Liver (tissue), 9 donors: ENCODE data around the gene CCBE1. TPM values are rescaled to one million over a fixed set of nuclear protein-coding genes. Genes with fewer than 3 reads are reported as not detected.

ENCODE experiments used
- DNase-seq: peaks from one replicate; pipeline ENCODE4 v3.0.0-alpha.2; 2017; ENCODE audit warnings: low spot score
- H3K27ac ChIP-seq, 2 donors: one replicate each; pipeline ENCODE4 v1.7.0; 2013; ENCODE audit warnings: inconsistent platforms in 2 of 2, low read length in 2 of 2, control low read depth in 1 of 2, low read depth in 1 of 2, mild to moderate bottlenecking in 1 of 2
- H3K27me3 ChIP-seq, 4 donors: one replicate each; pipeline versions ENCODE4 v1.6.1 to v1.7.0; 2013; ENCODE audit warnings: low read length in 3 of 4, inconsistent platforms in 1 of 4, mild to moderate bottlenecking in 1 of 4, moderate library complexity in 1 of 4; ENCODE audit not compliant: control insufficient read depth in 4 of 4, insufficient read depth in 4 of 4
- H3K36me3 ChIP-seq, 4 donors: one replicate each; pipeline versions ENCODE4 v1.6.1 to v1.7.0; 2013; ENCODE audit warnings: low read length in 3 of 4, mild to moderate bottlenecking in 3 of 4, low read depth in 1 of 4, moderate library complexity in 1 of 4; ENCODE audit not compliant: control insufficient read depth in 4 of 4, insufficient read depth in 3 of 4
- H3K4me1 ChIP-seq, 4 donors: one replicate each; pipeline versions ENCODE4 v1.6.1 to v1.7.0; 2013; ENCODE audit warnings: low read length in 3 of 4, mild to moderate bottlenecking in 3 of 4, moderate library complexity in 1 of 4; ENCODE audit not compliant: control insufficient read depth in 4 of 4, insufficient read depth in 4 of 4
- H3K4me3 ChIP-seq, 3 donors: one replicate each; pipeline versions ENCODE4 v1.6.1 to v1.7.0; 2013; ENCODE audit warnings: low read length in 3 of 3, control low read depth in 1 of 3, low read depth in 1 of 3, mild to moderate bottlenecking in 1 of 3
- H3K9ac ChIP-seq, 2 donors: one replicate each; pipeline ENCODE4 v1.7.0; 2013; ENCODE audit warnings: low read length in 2 of 2, mild to moderate bottlenecking in 2 of 2, moderate library complexity in 2 of 2, control low read depth in 1 of 2, low read depth in 1 of 2
- H3K9me3 ChIP-seq, 4 donors: one replicate each; pipeline versions ENCODE4 v1.6.1 to v1.7.0; 2013; ENCODE audit warnings: low read length in 3 of 4; ENCODE audit not compliant: control insufficient read depth in 4 of 4
- EGR1 ChIP-seq, 2 donors: IDR thresholded peaks; 2 replicates each; pipeline ENCODE4 v1.6.1; 2016 to 2018; ENCODE audit warnings: antibody characterized with exemption in 2 of 2, low read depth in 2 of 2
- FOXA1 ChIP-seq: IDR thresholded peaks from 2 replicates; pipeline ENCODE4 v1.6.1; 2016; ENCODE audit warnings: antibody characterized with exemption
- FOXA2 ChIP-seq: IDR thresholded peaks from 2 replicates; pipeline ENCODE4 v1.6.1; 2016; ENCODE audit warnings: antibody characterized with exemption
- GABPA ChIP-seq, 2 donors: IDR thresholded peaks in 1 of 2; conservative IDR thresholded peaks in 1 of 2; 2 replicates each; pipeline ENCODE4 v1.6.1; 2016; ENCODE audit warnings: antibody characterized with exemption in 2 of 2, mild to moderate bottlenecking in 1 of 2, moderate library complexity in 1 of 2
- HNF4A ChIP-seq, 2 donors: conservative IDR thresholded peaks; 2 replicates each; pipeline ENCODE4 v1.6.1; 2016; ENCODE audit warnings: antibody characterized with exemption in 2 of 2, mild to moderate bottlenecking in 2 of 2
- HNF4G ChIP-seq: IDR thresholded peaks from 2 replicates; pipeline ENCODE4 v1.6.1; 2016; ENCODE audit warnings: antibody characterized with exemption
- JUND ChIP-seq, 2 donors: IDR thresholded peaks; 2 replicates each; pipeline ENCODE4 v1.6.1; 2016; ENCODE audit warnings: antibody characterized with exemption in 2 of 2
- NR2F2 ChIP-seq: IDR thresholded peaks from 2 replicates; pipeline ENCODE4 v1.6.1; 2016; ENCODE audit warnings: antibody characterized with exemption
- RAD21 ChIP-seq, 2 donors: IDR thresholded peaks; 2 replicates each; pipeline ENCODE4 v1.6.1; 2016; ENCODE audit warnings: antibody characterized with exemption in 2 of 2, mild to moderate bottlenecking in 2 of 2
- RXRA ChIP-seq, 2 donors: IDR thresholded peaks; 2 replicates each; pipeline ENCODE4 v1.6.1; 2017 to 2018; ENCODE audit warnings: antibody characterized with exemption in 2 of 2, mild to moderate bottlenecking in 1 of 2
- SP1 ChIP-seq: IDR thresholded peaks from 2 replicates; pipeline ENCODE4 v1.6.1; 2018; ENCODE audit warnings: antibody characterized with exemption, mild to moderate bottlenecking
- TAF1 ChIP-seq: conservative IDR thresholded peaks from 2 replicates; pipeline ENCODE4 v1.6.1; 2016; ENCODE audit warnings: antibody characterized with exemption, mild to moderate bottlenecking
- YY1 ChIP-seq: IDR thresholded peaks from 2 replicates; pipeline ENCODE4 v1.6.1; 2016; ENCODE audit warnings: antibody characterized with exemption, mild to moderate bottlenecking
- WGBS: extraction: QIAGEN DNeasy Blood & Tissue Kit; methylation state at CpG from one replicate; pipeline ENCODE4 v1.1.7; 2013; 5-methylcytosine and 5-hydroxymethylcytosine counted together
- polyA plus RNA-seq, 2 donors: library from polyadenylated mRNA; stranded (reverse) in 1 of 2; unstranded in 1 of 2; fragments of 200-250 nt in 1 of 2; fragments of >200 nt in 1 of 2; fragmentation: Nextera tagmentation in 1 of 2; extraction: Ambion mirVana in 1 of 2; gene quantifications; one replicate each; pipeline versions ENCODE4 v1.2.1 to v1.2.3, GENCODE V29; 2013 to 2015
- total RNA-seq, 2 donors: library from RNA; depleted of rRNA; stranded (reverse); fragments of >200 nt; gene quantifications; one replicate each; pipeline ENCODE4 v1.2.3, GENCODE V29; 2014
- TF ChIP-seq, protein P1 (sequence below): IDR thresholded peaks from 2 replicates; pipeline ENCODE4 v1.6.1; 2016; ENCODE audit warnings: antibody characterized with exemption
- TF ChIP-seq, protein P2 (sequence below): IDR thresholded peaks from 2 replicates; pipeline ENCODE4 v1.6.1; 2016; ENCODE audit warnings: antibody characterized with exemption, mild to moderate bottlenecking
- TF ChIP-seq, protein P3 (sequence below): fragments of 150-350 bp; IDR thresholded peaks from 2 replicates; pipeline ENCODE4 v1.5.1; 2017; ENCODE audit warnings: improper control_type of control experiment, low read depth, low read length; ENCODE audit not compliant: missing input control
- TF ChIP-seq, protein P4 (sequence below): IDR thresholded peaks from 2 replicates; pipeline ENCODE4 v1.6.1; 2016; ENCODE audit warnings: antibody characterized with exemption
- TF ChIP-seq, protein P5 (sequence below): IDR thresholded peaks from 2 replicates; pipeline ENCODE4 v1.6.1; 2016; ENCODE audit warnings: antibody characterized with exemption
- donor health status: healthy.
- donor health status: healthy.
- donor health status: healthy.
- donor health status: healthy.
- donor health status: healthy.

CCBE1 gene
- total and polyA plus RNA-seq, 4 donors = 1.8 to 2.6 (median 2.2) TPM

DNA sequence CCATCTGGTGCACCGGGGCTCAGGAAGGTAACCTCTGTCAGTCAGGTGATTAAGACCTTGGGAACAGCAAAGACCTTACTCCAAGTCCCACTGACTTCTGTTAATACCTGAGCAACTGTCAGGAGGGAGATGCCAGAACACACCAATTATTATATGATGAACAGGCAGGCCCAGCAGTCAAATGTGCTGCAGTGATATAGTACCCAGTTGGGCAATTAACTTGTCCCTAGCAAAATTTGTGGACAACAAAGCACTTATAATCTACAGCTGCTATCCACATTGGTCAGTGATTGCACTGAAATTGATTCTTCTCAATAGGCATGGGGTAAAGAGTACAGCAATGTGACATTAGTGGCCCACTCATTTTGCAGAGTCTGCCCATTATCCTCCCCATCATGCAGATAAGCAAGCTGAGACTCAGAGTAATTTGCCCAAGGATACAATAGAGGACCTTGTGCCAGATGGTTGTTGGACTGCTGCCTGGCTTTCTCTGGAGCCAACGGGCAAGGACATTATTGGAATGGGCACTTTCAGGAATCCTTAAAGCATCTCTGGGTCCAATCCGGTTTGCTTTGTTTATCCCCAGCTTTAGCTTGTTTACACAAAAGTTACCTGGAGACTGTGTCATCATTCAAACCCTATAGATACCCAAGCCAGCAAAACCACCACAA, 147.6 kb downstream of the CCBE1 start:
- Histone ChIP-seq H3K27ac (no peak overlapping the region), H3K4me1 (peaks cover 0 to 2% (median 0%) of the 10 kb centered on the region in 4 donors), H3K9ac (no peak overlapping the region), H3K9me3 (no peaks in the 10 kb centered on the region), H3K4me3 (no peak overlapping the region), H3K27me3 (no peaks in the 10 kb centered on the region), H3K36me3 (no peaks in the 10 kb centered on the region)
- WGBS = 37% methylated on average over 3 of the region's 3 CpGs
- TF ChIP-seq GABPA (IDR thresholded peaks at IDR 0.05 in 1 of 2, conservative IDR thresholded peaks at IDR 0.05 in 1 of 2) = no peak
- no peak for TF ChIP-seq NR2F2
- TF ChIP-seq HNF4G = no peak
- TF ChIP-seq YY1 = no peak
- TF ChIP-seq RXRA (IDR thresholded peaks at IDR 0.05) = no peak
- TF ChIP-seq, protein P1, sequence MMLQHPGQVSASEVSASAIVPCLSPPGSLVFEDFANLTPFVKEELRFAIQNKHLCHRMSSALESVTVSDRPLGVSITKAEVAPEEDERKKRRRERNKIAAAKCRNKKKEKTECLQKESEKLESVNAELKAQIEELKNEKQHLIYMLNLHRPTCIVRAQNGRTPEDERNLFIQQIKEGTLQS = no peak
- no peak for TF ChIP-seq SP1
- no peak for DNase-seq

DNA sequence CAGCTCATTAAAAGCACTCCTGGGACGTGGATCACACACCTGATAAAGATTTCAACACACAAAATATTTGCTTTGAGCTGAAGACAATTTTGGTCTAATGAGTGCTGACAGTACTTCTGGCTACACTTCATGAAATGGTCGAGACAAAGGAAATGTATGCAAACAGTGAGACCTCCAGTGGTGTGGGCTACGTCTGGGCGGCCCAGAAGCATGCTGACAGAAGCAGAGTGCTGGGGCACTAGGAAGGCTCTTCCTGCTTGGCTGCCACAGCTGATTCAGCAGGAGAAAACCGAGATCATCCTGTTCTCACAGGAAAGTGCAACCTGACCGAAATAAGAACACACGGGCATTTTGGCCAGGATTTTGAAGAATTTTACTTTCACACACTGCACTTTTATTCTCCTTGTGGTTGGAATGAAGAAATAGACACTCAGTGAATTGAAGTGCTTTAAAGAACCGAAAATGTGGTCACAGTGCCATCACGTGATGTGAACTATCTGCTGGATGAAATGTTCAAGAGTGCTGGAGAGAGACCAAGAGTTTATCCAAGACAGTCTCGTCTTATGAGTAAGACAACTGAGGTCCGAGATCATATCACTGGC, 149.5 kb downstream of the CCBE1 start:
- Histone ChIP-seq H3K9ac (no peak overlapping the region), H3K36me3 (no peaks in the 10 kb centered on the region), H3K4me1 (peaks cover 0 to 2% (median 0%) of the 10 kb centered on the region in 4 donors), H3K9me3 (no peaks in the 10 kb centered on the region), H3K4me3 (no peak overlapping the region), H3K27me3 (no peaks in the 10 kb centered on the region), H3K27ac (no peak overlapping the region)
- WGBS = 32% methylated on average over 11 of the region's 11 CpGs
- TF ChIP-seq FOXA2 (no peak), FOXA1 (no peak), SP1 (no peak), HNF4A (conservative IDR thresholded peaks at IDR 0.05) (no peak), JUND (IDR thresholded peaks at IDR 0.05) (no peak), GABPA (IDR thresholded peaks at IDR 0.05 in 1 of 2, conservative IDR thresholded peaks at IDR 0.05 in 1 of 2) (no peak), NR2F2 (no peak), RAD21 (IDR thresholded peaks at IDR 0.05) (no peak), TAF1 (no peak), YY1 (no peak), HNF4G (no peak), EGR1 (IDR thresholded peaks at IDR 0.05; ENCODE audit: low read depth in 2 of 2) (no peak), RXRA (IDR thresholded peaks at IDR 0.05) (no peak)
- TF ChIP-seq, protein P1 = no peak
- TF ChIP-seq, protein P2, sequence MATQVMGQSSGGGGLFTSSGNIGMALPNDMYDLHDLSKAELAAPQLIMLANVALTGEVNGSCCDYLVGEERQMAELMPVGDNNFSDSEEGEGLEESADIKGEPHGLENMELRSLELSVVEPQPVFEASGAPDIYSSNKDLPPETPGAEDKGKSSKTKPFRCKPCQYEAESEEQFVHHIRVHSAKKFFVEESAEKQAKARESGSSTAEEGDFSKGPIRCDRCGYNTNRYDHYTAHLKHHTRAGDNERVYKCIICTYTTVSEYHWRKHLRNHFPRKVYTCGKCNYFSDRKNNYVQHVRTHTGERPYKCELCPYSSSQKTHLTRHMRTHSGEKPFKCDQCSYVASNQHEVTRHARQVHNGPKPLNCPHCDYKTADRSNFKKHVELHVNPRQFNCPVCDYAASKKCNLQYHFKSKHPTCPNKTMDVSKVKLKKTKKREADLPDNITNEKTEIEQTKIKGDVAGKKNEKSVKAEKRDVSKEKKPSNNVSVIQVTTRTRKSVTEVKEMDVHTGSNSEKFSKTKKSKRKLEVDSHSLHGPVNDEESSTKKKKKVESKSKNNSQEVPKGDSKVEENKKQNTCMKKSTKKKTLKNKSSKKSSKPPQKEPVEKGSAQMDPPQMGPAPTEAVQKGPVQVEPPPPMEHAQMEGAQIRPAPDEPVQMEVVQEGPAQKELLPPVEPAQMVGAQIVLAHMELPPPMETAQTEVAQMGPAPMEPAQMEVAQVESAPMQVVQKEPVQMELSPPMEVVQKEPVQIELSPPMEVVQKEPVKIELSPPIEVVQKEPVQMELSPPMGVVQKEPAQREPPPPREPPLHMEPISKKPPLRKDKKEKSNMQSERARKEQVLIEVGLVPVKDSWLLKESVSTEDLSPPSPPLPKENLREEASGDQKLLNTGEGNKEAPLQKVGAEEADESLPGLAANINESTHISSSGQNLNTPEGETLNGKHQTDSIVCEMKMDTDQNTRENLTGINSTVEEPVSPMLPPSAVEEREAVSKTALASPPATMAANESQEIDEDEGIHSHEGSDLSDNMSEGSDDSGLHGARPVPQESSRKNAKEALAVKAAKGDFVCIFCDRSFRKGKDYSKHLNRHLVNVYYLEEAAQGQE = no peak
- TF ChIP-seq, protein P3, sequence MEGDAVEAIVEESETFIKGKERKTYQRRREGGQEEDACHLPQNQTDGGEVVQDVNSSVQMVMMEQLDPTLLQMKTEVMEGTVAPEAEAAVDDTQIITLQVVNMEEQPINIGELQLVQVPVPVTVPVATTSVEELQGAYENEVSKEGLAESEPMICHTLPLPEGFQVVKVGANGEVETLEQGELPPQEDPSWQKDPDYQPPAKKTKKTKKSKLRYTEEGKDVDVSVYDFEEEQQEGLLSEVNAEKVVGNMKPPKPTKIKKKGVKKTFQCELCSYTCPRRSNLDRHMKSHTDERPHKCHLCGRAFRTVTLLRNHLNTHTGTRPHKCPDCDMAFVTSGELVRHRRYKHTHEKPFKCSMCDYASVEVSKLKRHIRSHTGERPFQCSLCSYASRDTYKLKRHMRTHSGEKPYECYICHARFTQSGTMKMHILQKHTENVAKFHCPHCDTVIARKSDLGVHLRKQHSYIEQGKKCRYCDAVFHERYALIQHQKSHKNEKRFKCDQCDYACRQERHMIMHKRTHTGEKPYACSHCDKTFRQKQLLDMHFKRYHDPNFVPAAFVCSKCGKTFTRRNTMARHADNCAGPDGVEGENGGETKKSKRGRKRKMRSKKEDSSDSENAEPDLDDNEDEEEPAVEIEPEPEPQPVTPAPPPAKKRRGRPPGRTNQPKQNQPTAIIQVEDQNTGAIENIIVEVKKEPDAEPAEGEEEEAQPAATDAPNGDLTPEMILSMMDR = no peak
- TF ChIP-seq, protein P4, sequence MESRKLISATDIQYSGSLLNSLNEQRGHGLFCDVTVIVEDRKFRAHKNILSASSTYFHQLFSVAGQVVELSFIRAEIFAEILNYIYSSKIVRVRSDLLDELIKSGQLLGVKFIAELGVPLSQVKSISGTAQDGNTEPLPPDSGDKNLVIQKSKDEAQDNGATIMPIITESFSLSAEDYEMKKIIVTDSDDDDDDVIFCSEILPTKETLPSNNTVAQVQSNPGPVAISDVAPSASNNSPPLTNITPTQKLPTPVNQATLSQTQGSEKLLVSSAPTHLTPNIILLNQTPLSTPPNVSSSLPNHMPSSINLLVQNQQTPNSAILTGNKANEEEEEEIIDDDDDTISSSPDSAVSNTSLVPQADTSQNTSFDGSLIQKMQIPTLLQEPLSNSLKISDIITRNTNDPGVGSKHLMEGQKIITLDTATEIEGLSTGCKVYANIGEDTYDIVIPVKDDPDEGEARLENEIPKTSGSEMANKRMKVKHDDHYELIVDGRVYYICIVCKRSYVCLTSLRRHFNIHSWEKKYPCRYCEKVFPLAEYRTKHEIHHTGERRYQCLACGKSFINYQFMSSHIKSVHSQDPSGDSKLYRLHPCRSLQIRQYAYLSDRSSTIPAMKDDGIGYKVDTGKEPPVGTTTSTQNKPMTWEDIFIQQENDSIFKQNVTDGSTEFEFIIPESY = no peak
- TF ChIP-seq, protein P5, sequence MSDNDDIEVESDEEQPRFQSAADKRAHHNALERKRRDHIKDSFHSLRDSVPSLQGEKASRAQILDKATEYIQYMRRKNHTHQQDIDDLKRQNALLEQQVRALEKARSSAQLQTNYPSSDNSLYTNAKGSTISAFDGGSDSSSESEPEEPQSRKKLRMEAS = no peak
- DNase-seq = no peak
